HG03575 (cell line): ENCODE results near the gene SNIP1.
"Not testable (repeated sequence)": the region's sequence is repeated elsewhere in the genome, so short reads cannot be mapped to it uniquely, and the experiment has no call there.

Experiments
- ATAC-seq: cut with Tn5 transposase; IDR thresholded peaks from one replicate; pipeline ENCODE4 v1.9.1; 2021; ENCODE audit not compliant: unreplicated experiment, insufficient number of reproducible peaks, low FRiP score; ENCODE audit errors: extremely low read depth

Gene SNIP1

DNA sequence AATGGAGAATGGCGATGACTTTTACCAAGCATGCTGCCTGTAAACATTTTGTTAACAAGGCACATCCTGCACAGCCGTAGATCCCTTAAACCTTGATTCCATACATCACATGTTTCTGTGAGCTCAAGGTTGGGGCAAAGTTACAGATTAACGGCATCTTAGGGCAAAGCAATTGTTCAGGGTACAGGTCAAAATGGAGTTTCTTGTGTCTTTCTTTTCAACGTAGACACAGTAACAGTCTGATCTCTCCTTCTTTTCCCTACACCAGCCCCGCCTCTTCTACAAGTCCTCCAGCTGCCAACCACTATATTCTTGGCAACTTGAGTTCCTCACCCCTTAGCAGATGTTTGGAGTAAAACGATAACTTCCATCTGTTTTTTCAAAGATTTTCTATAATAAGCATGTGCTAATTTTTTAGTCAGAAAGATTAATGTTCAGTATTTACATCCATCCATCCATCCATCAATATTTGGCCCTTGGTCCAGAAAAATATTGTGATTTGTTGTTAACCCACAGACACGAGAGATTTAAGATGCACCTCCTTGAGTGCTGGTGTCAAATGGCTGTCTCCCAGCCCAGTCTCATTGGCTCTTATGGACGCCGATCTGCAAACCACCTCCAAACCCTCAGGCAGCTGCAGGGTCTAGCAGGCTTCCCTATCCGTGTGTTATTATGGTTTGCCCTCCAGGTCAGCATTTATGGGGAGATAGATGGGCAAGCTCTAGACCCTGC is 6.5 kb upstream of the SNIP1 start:
- ATAC-seq = no peak

DNA sequence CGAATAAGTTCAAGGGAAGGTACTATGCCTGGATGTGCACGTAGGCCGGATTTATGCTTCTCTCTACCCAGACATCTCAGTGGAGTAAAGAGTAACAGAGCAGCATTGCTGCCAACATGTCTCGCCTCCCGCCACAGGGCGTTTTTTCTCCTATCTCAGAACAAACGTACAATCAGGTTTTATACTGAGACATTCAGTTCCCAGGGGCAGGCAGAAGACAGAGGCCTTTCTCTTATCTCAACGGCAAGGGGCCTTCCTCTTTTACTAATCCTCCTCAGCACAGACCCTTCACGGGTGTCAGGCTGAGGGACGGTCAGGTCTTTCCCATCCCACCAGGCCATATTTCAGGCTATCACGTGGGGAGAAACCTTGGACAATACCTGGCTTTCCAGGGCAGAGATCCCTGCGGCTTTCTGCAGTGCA is 5.9 kb upstream of the SNIP1 start:
- not testable (repeated sequence) for ATAC-seq

DNA sequence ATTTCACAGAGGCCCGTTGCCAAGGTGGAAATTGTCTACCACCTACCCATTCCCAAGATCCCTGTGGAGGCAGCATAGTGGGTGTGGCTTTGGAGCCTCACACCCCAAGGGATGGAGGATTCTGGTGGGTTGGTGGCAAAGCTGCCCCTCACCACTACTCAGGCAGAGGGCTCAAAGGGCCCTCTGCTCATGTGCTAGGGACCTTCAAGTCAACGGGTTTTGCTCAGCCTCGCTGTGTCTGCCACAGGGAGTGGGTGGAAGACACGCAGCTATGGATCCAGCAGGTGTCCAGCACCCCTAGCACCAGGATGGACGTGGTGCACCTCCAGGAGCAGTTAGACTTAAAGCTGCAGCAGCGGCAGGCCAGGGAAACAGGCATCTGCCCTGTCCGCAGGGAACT is 5.0 kb upstream of the SNIP1 start:
- no peak for ATAC-seq

DNA sequence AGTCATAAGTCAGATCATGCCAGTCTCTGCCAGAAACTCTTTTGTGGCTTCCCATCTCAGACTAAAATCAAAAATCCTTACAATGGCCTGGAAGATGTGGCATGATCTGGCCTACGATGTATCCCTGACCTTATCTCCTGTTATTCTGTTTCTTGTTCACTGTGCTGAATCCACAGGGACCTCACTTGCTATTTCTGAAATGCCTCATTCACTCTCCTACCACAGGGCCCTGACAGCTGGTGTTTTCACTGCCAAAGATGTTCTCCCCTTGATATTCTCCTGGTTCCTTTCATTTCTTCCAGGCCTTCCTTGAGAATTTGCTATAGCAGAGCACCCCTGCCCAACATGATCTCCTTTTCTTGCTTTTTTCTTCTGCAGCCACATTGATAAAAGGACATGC is 4.3 kb upstream of the SNIP1 start:
- ATAC-seq = no peak

DNA sequence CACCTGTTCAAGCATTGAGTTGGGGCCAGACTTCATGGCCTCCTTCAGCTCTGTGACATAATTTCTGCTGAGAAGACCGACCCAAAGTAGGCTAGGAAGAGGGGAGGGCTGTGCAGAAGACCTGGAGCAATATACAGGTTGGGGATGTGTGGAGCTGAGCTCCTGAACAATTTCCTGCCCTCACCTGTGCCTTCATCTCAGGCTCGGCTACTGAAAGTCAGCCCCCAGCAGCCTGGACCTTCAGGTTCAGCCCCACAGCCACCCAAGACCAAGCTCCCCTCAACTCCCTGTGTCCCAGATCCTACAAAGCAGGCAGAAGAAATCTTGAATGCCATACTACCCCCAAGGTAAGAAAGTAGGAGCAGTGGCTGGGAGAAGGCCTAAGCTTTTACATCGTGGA is 3.3 kb upstream of the SNIP1 start:
- ATAC-seq = no peak

DNA sequence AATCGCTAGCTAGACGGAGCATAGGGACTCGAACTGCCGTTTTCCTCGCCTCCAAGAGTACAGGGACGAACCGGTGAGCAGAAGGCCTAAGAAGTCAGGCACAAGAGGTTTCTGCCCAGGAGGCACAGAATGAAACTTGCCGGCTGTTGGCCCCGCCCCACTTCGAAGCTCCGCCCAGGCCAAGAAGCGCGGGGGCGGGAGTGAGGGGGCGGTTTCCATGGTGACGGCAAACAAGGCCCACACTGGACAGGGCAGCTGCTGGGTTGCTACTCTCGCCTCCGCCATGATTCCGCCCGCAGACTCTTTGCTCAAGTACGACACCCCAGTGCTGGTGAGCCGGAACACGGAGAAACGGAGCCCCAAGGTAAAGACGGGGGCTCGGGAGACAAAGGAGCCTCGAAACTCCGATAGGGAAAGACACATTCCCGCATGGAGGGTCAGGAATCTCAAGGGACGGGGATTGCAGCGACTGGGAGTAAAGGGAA is 2.7 kb upstream of the SNIP1 start, which contains the start of gene DNALI1:
Gene DNALI1, plus strand, starts transcription at position 229 of the 485 bp plus-strand sequence. Its CDS starts 55 bp downstream, at position 284.
- no peak for ATAC-seq

DNA sequence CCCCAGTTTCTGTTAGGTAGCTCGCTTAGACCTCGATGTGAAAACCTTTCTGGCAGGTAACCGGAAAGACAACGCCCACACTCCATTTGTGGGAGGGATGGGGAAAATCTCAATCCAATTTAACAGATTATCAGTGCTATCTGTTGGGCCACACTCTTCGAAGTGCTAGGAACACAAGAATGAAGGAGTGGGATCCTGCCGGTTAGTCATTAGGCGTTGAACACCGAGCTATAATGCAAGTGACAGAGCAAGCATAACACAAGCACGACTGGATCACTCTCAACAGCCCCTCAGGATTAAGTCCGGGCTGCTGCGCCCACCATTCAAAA is 531 bp downstream of the SNIP1 start:
- no peak for ATAC-seq

DNA sequence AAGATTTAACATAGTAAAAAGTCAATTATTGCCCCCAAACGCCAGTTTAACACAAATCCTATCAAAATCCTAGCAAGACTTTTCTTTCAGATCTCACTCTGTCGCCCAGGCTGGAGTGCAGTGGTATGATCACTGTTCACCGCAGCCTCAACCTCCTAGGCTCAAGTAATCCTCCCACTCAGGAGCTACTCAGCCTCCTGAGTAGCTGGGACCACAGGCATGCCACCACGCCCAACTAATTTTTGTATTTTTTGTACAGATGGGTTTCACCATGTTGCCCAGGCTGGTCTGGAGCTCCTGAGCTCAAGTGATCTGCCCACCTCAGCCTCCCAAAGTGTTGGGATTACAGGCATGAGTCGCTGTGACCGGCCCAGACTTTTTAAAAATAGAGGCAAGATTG is 4.8 kb downstream of the SNIP1 start:
- ATAC-seq = no peak

DNA sequence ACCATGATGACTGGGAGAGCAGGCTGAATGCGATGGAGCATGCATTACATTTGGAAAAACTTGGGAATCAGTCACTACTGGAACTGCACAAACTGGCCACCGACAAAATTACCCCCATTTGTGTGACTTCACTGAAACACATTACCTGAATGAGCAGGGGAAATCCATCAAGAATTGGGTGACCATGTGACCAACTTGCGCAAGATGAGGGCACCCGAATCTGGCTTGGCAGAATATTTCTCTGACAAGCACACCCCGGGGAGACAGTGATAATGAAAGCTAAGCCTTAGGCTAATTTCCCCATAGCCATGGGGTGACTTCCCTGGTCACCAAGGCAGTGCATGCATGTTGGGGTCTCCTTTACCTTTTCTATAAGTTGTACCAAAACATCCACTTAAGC is 9.1 kb downstream of the SNIP1 start:
- no peak for ATAC-seq

DNA sequence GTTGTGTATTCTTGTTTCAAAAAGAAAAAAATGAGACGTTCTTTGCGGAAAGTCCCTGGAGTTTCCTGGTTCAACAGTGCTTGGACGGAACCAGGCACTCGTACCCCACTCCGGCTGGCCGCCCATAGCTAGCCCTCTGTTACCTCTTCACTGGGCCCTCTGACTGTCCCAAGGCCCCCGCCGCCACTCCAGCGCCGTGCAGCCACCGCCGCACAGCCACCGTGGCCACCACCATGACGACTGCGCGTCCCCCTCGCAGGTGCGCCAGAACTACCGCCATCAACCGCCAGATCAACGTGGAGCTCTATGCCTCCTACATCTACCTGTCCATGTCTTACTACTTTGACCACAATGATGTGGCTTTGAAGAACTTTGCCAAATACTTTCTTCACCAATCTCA is 9.6 kb downstream of the SNIP1 start:
- ATAC-seq = no peak

DNA sequence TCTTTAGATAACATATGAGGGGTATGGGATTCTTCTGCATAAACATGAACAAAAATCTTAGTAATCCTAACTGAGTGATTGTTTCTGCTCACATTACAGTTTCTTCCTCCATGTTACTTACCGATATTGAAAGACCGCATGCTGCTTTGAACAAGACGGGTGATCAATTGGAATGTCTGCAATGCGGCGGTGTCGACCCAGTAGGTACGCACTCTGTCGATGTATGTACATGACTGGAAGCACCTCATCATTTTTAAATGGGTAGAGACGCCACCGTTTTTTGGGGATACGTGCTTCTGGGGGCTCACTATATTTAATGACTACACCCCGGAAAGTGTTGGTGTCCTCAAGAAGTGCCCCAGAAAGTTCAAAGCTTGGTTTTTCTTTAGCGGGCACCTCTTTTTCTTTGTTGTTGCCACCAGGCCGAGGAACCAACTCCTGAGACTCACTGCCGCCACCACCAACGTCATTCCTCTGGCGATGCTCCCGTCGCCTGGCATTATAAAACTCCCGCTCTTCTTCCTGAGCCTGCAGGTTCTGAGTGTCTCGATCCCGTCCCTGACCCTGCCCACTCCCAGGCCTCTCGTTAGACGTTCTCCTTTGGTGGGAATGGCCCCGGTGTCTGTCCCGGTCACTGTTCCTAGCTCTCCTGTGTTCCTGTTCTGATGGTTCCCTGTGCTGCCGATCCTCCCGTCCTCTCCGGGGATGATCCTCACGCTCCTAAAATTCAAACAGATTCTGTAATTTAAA is 13.9 kb downstream of the SNIP1 start:
- no peak for ATAC-seq

DNA sequence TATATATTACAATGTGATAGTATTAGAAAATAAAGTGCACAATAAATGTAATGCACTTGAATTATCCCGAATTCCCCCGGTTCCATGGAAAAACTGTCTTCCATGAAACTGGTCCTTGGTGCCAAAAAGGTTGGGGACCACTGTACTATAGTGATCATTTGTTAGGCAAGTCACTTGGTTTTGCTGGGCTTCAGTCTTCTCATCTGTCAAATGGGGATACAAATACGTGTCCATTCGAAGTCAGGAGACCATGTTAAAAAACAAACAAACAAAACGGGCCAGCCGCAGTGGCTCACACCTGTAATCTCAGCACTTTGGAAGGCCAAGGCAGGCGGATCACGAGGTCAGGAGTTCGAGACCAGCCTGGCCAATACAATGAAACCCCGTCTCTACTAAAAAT is 14.9 kb downstream of the SNIP1 start:
- ATAC-seq = not testable (repeated sequence)

DNA sequence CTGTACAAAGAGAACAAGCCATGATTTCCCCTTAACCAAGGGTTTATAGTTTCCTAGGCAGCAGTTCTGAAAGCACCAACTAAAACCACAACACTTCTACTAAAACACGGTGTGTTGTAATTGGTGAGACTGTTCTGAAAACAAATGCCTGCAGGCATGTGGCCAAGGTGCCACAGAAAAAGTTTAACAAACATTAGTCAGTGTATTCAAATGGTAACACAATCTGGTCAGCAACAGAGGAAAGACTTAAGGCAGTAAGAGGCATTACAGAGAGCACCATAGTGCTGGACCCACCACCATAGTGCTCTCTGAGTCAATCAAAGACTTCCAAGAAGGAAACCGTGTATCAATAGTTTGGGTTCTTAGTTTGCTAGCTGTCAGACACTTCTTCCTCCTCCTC is 16.7 kb downstream of the SNIP1 start:
- ATAC-seq = no peak

DNA sequence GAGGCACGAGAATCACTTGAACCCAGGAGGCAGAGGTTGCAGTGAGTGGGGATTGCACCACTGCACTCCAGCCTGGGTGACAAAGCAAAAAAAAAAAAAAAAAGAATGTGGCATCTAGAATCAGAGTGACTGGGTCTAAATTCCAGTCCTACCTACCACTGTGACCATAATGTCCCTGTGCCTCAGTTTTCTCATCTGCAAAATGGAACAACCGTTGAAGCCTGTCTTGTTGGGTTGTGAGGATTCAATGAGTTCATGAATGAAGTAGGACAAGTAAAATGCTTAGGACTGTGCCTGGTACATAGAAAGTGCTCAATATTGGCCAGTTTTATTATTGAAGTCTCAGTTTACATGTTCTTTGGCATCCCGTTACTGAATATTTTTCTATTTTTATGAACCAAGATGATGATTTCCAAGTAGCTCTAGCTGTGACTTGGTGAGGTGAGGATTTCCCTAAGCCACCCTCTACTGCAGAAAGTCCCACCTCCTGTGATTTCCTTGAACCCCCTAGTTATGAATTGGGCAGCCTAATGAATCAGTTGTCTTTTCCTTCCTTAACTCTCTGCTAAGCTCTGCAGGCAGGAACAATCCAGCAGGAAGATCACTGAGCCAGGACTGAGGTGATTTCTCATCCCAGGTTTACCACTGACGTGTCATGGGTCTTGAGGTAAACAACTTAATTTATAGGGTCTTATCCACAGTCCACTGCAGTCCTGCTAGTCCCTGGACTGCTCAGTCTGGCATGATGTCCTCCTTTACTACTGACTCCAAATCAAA is 20.6 kb downstream of the SNIP1 start:
- no peak for ATAC-seq

DNA sequence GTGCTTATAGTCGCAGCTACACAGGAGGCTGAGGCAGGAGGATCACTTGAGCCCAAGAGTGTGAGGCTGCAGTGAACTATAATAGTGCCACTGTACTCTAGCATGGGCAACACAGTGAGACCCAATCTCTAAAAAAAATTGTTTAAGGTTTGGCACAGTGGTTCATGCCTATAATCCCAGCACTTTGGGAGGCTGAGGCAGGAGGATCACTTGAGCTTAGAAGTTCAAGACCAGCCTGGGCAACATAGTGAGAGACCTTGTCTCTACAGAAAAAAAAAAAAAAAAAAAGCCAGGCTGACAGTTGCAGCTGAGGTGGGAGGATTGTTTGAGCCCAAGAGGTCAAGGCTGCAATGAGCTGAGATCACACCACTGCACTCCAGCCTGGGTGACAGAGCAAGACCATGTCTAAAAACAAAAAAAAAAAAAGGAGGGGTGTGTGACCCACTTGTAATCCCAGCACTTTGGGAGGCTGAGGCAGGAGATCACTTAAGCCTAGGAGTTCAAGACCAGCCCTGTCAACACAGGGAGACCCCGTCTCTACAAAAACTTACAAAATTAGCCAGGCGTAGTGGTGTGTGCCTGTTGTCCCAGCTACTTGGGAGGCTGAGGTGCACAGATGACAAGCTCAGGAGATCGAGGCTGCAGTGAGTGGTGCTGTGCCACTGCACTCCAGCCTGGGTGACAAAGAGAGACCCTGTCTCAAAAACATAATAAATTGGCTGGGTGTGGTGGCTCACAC is 21.5 kb downstream of the SNIP1 start:
- ATAC-seq = not testable (repeated sequence)

DNA sequence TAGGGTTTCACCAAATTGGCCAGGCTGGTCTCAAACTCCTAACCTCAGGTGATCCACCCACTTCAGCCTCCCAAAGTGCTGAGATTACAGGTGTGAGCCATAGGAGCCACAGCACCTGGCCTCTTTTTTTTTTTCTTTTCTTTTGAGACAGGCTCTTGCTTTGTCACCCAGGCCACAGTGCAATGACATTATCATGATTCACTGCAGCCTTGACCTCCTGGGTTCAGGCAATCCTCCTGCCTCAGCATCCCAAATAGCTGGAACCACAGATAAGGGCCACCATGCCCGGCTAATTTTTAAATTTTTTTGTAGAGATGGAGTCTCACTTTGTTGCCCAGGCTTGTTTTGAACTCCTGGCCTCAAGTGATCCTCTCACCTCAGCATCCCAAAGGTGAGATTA is 24.2 kb downstream of the SNIP1 start:
- ATAC-seq = not testable (repeated sequence)

DNA sequence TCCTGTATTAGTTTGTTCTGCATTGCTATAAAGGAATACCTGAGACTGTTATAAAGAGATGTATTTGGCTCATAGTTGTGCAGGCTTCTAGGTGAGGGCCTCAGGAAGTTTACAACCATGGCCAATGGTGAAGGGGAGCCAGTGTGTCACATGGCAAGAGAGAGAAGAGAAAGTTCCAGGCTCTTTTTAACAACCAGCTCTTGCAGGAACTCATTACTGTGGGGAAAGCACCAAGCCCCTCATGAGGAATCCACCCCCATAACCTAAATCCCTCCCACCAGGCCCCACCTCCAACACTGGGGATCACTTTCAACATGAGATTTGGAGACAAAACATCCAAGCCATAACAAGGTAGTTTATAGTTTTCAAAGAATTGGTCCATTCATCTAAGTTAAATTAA is 34.5 kb downstream of the SNIP1 start:
- no peak for ATAC-seq

DNA sequence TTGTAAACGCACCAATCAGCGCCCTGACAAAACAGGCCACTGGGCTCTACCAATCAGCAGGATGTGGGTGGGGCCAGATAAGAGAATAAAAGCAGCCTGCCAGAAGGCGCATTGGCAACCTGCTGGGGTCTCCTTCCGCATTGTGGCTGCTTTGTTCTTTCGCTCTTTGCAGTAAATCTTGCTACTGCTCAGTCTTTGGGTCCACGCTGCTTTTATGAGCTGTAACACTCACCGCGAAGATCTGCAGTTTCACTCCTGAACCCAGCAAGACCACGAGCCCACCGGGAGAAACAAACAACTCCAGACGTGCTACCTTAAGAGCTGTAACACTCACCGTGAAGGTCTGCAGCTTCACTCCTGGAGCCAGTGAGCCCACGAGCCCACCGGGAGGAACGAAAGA is 35.2 kb downstream of the SNIP1 start:
- not testable (repeated sequence) for ATAC-seq

DNA sequence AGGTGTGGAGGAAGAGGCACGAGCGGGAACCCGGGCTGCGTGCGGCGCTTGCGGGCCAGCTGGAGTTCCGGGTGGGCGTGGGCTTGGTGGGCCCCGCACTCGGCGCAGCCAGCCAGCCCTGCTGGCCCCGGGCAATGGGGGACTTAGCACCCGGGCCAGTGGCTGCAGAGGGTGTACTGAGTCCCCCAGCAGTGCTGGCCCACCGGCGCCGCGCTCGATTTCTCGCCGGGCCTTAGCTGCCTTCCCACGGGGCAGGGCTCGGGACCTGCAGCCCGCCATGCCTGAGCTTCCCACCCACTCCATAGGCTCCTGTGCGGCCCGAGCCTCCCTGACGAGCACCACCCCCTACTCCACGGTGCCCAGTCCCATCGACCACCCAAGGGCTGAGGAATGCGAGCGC is 35.9 kb downstream of the SNIP1 start:
- ATAC-seq = not testable (repeated sequence)
